GM23248 (cell line): ENCODE data around the gene ZNF292. TPM values are rescaled to one million over a fixed set of nuclear protein-coding genes. Genes with fewer than 3 reads are reported as not detected.

ENCODE experiments used
- DNase-seq: peaks from one replicate; pipeline ENCODE4 v3.0.0-alpha.2; 2015
- H2AFZ ChIP-seq: fragments of 200-600 bp; sonication (generic); 2 replicates; pipeline ENCODE4 v1.6.1; 2016; ENCODE audit warnings: antibody characterized with exemption
- H3F3A ChIP-seq: fragments of 200-600 bp; sonication (generic); 2 replicates; pipeline ENCODE4 v1.6.1; 2016; ENCODE audit warnings: mild to moderate bottlenecking, antibody characterized with exemption, mixed run types; ENCODE audit not compliant: insufficient read depth
- H3K27ac ChIP-seq: fragments of 200-600 bp; sonication (generic); 2 replicates; pipeline ENCODE4 v1.5.1; 2016; ENCODE audit warnings: mild to moderate bottlenecking
- H3K27me3 ChIP-seq: fragments of 200-600 bp; sonication (generic); replicated peaks from 2 replicates; pipeline ENCODE4 v1.6.1; 2016; ENCODE audit warnings: mild to moderate bottlenecking; ENCODE audit not compliant: insufficient read depth
- H3K36me3 ChIP-seq: fragments of 200-600 bp; sonication (generic); 2 replicates; pipeline ENCODE4 v1.6.1; 2016; ENCODE audit warnings: low read depth, mild to moderate bottlenecking
- H3K4me1 ChIP-seq: fragments of 200-600 bp; sonication (generic); 2 replicates; pipeline ENCODE4 v1.6.1; 2016; ENCODE audit warnings: mild to moderate bottlenecking; ENCODE audit not compliant: insufficient read depth
- H3K4me2 ChIP-seq: fragments of 200-600 bp; sonication (generic); one replicate; pipeline ENCODE4 v1.6.1; 2016; ENCODE audit warnings: mild to moderate bottlenecking; ENCODE audit not compliant: unreplicated experiment
- H3K4me3 ChIP-seq: fragments of 200-600 bp; sonication (generic); 2 replicates; pipeline ENCODE4 v1.5.1; 2016; ENCODE audit warnings: mild to moderate bottlenecking
- H3K79me2 ChIP-seq: fragments of 200-600 bp; sonication (generic); 2 replicates; pipeline ENCODE4 v1.6.1; 2016; ENCODE audit warnings: mild to moderate bottlenecking; ENCODE audit not compliant: insufficient read depth
- H3K9ac ChIP-seq: fragments of 200-600 bp; sonication (generic); 2 replicates; pipeline ENCODE4 v1.6.1; 2016; ENCODE audit warnings: mild to moderate bottlenecking
- H3K9me2 ChIP-seq: fragments of 200-600 bp; sonication (generic); 2 replicates; pipeline ENCODE4 v1.6.1; 2016; ENCODE audit warnings: mixed run types, mild to moderate bottlenecking, moderate library complexity; ENCODE audit not compliant: insufficient read depth
- H3K9me3 ChIP-seq: fragments of 200-600 bp; sonication (generic); one replicate; pipeline ENCODE4 v1.6.1; 2017; ENCODE audit warnings: low read depth
- H4K20me1 ChIP-seq: fragments of 200-600 bp; sonication (generic); 2 replicates; pipeline ENCODE4 v1.6.0; 2016; ENCODE audit not compliant: insufficient read depth
- EZH2 ChIP-seq: fragments of 200-600 bp; sonication (generic); IDR thresholded peaks from 2 replicates; pipeline ENCODE4 v1.6.1; 2018; ENCODE audit warnings: antibody characterized with exemption, mild to moderate bottlenecking; ENCODE audit not compliant: insufficient read depth, poor library complexity, severe bottlenecking
- EZH2phosphoT487 ChIP-seq: fragments of 200-600 bp; sonication (generic); IDR thresholded peaks from 2 replicates; pipeline ENCODE4 v1.6.1; 2018; ENCODE audit warnings: antibody characterized with exemption, moderate library complexity, mild to moderate bottlenecking, low read depth; ENCODE audit not compliant: insufficient read depth
- WGBS, 2 experiments: methylation state at CpG; one replicate each; pipeline ENCODE4 v1.1.6; 2015 to 2017; ENCODE audit warnings: low lambda C conversion rate in 2 of 2, low coverage in 1 of 2; ENCODE audit errors: missing lambda C conversion rate in 2 of 2; 5-methylcytosine and 5-hydroxymethylcytosine counted together
- in situ Hi-C: fragments of 300-500 bp; cut with MboI; formaldehyde crosslinking; loops from 2 replicates; pipeline ENCODE4 v1.15.0; 2020
- polyA plus RNA-seq: library from polyadenylated mRNA; unstranded; fragments of >200 nt; fragmentation: Nextera tagmentation; extraction: Ambion mirVana; gene quantifications from 2 replicates; pipeline ENCODE4 v1.2.1, GENCODE V29; 2016
- total RNA-seq: library from RNA; depleted of rRNA; stranded (reverse); fragments of >200 nt; shearing (Covaris generic); gene quantifications from 2 replicates; pipeline ENCODE4 v1.2.3, GENCODE V29; 2014

ZNF292 gene
- total and polyA plus RNA-seq, 2 experiments from 2014 or later, result 14.1 to 21.7 TPM

- H3K9me3 ChIP-seq, result no peaks in the 10 kb centered on the region
- H3K4me2 ChIP-seq, result no peak overlapping the region
- H3K27ac ChIP-seq, result no peak overlapping the region
- no peak overlapping the region for H2AFZ ChIP-seq
- peaks cover 39% of the 10 kb centered on the region for H4K20me1 ChIP-seq
- H3K9me2 ChIP-seq, result no peaks in the 10 kb centered on the region
- peaks cover 100% of the 10 kb centered on the region for H3K79me2 ChIP-seq
- WGBS, 2 experiments, result 73 to 75% methylated on average over 2 of the region's 2 CpGs
- H3K9ac ChIP-seq, result no peak overlapping the region
- in situ Hi-C loops, result no loop called here
- H3K4me3 ChIP-seq, result no peak overlapping the region
- H3K27me3 ChIP-seq, result no peaks in the 10 kb centered on the region
- DNase-seq, result no peak
- no peak for TF ChIP-seq EZH2
- H3F3A ChIP-seq, result no peaks in the 10 kb centered on the region; the same call in 1 of the 2 replicates
- H3K36me3 ChIP-seq, result 0 out of 2 replicates have a peak, but pooled peaks cover 4% of the 10 kb centered on the region
- H3K4me1 ChIP-seq, result peaks cover 12% of the 10 kb centered on the region; the same call in 1 of the 2 replicates
Measured at GRCh38 chr6:87182321-87182720, 27.0 kb downstream of the ZNF292 start.

GRCh38 chr6:87182940-87183339 lies 27.6 kb downstream of the ZNF292 start:
- no peaks in the 10 kb centered on the region for H3K27me3 ChIP-seq
- H4K20me1 ChIP-seq, result peaks cover 36% of the 10 kb centered on the region
- no peak overlapping the region for H3K27ac ChIP-seq
- no peak overlapping the region for H2AFZ ChIP-seq
- 0 out of 2 replicates have a peak, but pooled peaks cover 4% of the 10 kb centered on the region for H3K36me3 ChIP-seq
- H3K4me1 ChIP-seq, result peaks cover 12% of the 10 kb centered on the region; the same call in 1 of the 2 replicates
- 96 to 100% methylated on average over 1 of the region's 1 CpG for WGBS, 2 experiments
- no peaks in the 10 kb centered on the region for H3K9me3 ChIP-seq
- DNase-seq, result no peak
- no peak overlapping the region for H3K4me3 ChIP-seq
- no peak overlapping the region for H3K4me2 ChIP-seq
- in situ Hi-C loops, result no loop called here
- H3K9ac ChIP-seq, result no peak overlapping the region
- H3K9me2 ChIP-seq, result no peaks in the 10 kb centered on the region
- H3K79me2 ChIP-seq, result peaks cover 100% of the 10 kb centered on the region
- TF ChIP-seq EZH2, result no peak
- TF ChIP-seq EZH2phosphoT487, result no peak
- no peaks in the 10 kb centered on the region; the same call in 1 of the 2 replicates for H3F3A ChIP-seq

GRCh38 chr6:87183687-87184086 lies 28.3 kb downstream of the ZNF292 start:
- Histone ChIP-seq H3K4me2 (peak overlapping the region; percentile 2), H4K20me1 (peaks cover 37% of the 10 kb centered on the region), H3K4me1 (peaks cover 12% of the 10 kb centered on the region; the same call in 1 of the 2 replicates), H3F3A (no peaks in the 10 kb centered on the region; the same call in 1 of the 2 replicates), H3K79me2 (peaks cover 100% of the 10 kb centered on the region), H3K4me3 (no peak overlapping the region), H3K27me3 (no peaks in the 10 kb centered on the region), H3K9ac (no peak overlapping the region), H3K9me2 (no peaks in the 10 kb centered on the region), H3K27ac (peak overlapping the region; percentile 15; the same call in 1 of the 2 replicates), H3K36me3 (0 out of 2 replicates have a peak, but pooled peaks cover 4% of the 10 kb centered on the region), H2AFZ (no peak overlapping the region), H3K9me3 (no peaks in the 10 kb centered on the region)
- TF ChIP-seq EZH2phosphoT487 (no peak), EZH2 (no peak)
- 81 to 83% methylated on average over 1 of the region's 1 CpG for WGBS, 2 experiments
- in situ Hi-C loops, result no loop called here
- peak; percentile 69 for DNase-seq

- no peak overlapping the region for H3K4me3 ChIP-seq
- DNase-seq, result no peak
- peaks cover 100% of the 10 kb centered on the region for H3K79me2 ChIP-seq
- no peak for TF ChIP-seq EZH2phosphoT487
- TF ChIP-seq EZH2, result no peak
- H3K9ac ChIP-seq, result no peak overlapping the region
- H2AFZ ChIP-seq, result no peak overlapping the region
- no peaks in the 10 kb centered on the region for H3K9me3 ChIP-seq
- H3K4me2 ChIP-seq, result no peak overlapping the region
- peaks cover 12% of the 10 kb centered on the region; the same call in 1 of the 2 replicates for H3K4me1 ChIP-seq
- H3K27ac ChIP-seq, result no peak overlapping the region
- WGBS, 2 experiments, result 98% methylated on average over 2 of the region's 2 CpGs
- H3K27me3 ChIP-seq, result no peaks in the 10 kb centered on the region
- no peaks in the 10 kb centered on the region for H3K9me2 ChIP-seq
- in situ Hi-C loops, result no loop called here
- H3F3A ChIP-seq, result no peaks in the 10 kb centered on the region; the same call in 1 of the 2 replicates
- H4K20me1 ChIP-seq, result peaks cover 38% of the 10 kb centered on the region
- 0 out of 2 replicates have a peak, but pooled peaks cover 4% of the 10 kb centered on the region for H3K36me3 ChIP-seq
Measured at GRCh38 chr6:87184762-87185250, 29.4 kb downstream of the ZNF292 start.
